ENCODE data around the gene SLC10A1. TPM values are rescaled to one million over a fixed set of nuclear protein-coding genes. Genes with fewer than 3 reads are reported as not detected.

Gene SLC10A1
- total RNA-seq, result not detected

- no peaks in the 10 kb centered on the region for H3K9me3 ChIP-seq
- H3K27ac ChIP-seq, result no peak within 1 kb of the TSS
- H3K27me3 ChIP-seq, result no peaks in the 10 kb centered on the region
- DNase-seq, result no peak
- TF ChIP-seq CTCF (IDR thresholded peaks at IDR 0.05) (no peak), POLR2A (IDR thresholded peaks at IDR 0.05) (no peak)
- H3K4me1 ChIP-seq, result no peaks in the 10 kb centered on the region
- H3K4me3 ChIP-seq, result no peak within 1 kb of the TSS
- intact Hi-C loops (cut with DNase I; ENCODE audit: low total_unique reads), result no loop called here
- H3K36me3 ChIP-seq, result no peaks in the 10 kb centered on the region
Measured at GRCh38 chr14:69796797-69797500, at the start of gene SLC10A1. SLC10A1 (minus strand) TSS chr14:69797241; CDS start chr14:69797155, 86 bp downstream.

GRCh38 chr14:69845787-69846186, 48.7 kb upstream of the SLC10A1 start:
- no peak overlapping the region for H3K4me3 ChIP-seq
- no peaks in the 10 kb centered on the region for H3K4me1 ChIP-seq
- no peaks in the 10 kb centered on the region for H3K27me3 ChIP-seq
- no peaks in the 10 kb centered on the region for H3K36me3 ChIP-seq
- TF ChIP-seq POLR2A (IDR thresholded peaks at IDR 0.05), result no peak
- TF ChIP-seq CTCF (IDR thresholded peaks at IDR 0.05), result no peak
- H3K9me3 ChIP-seq, result no peaks in the 10 kb centered on the region
- H3K27ac ChIP-seq, result no peak overlapping the region
- DNase-seq, result no peak
- intact Hi-C loops (cut with DNase I; ENCODE audit: low total_unique reads), result no loop called here

- Histone ChIP-seq H3K4me3 (no peak overlapping the region), H3K4me1 (no peaks in the 10 kb centered on the region), H3K36me3 (no peaks in the 10 kb centered on the region), H3K9me3 (no peaks in the 10 kb centered on the region), H3K27me3 (no peaks in the 10 kb centered on the region), H3K27ac (no peak overlapping the region)
- TF ChIP-seq CTCF (IDR thresholded peaks at IDR 0.05) (no peak), POLR2A (IDR thresholded peaks at IDR 0.05) (no peak)
- intact Hi-C loops (cut with DNase I; ENCODE audit: low total_unique reads), result no loop called here
- DNase-seq, result no peak
Measured at GRCh38 chr14:69845050-69845581, 48.1 kb upstream of the SLC10A1 start.

GRCh38 chr14:69844171-69844570, 47.1 kb upstream of the SLC10A1 start:
- no peaks in the 10 kb centered on the region for H3K4me1 ChIP-seq
- TF ChIP-seq POLR2A (IDR thresholded peaks at IDR 0.05), result no peak
- TF ChIP-seq CTCF (IDR thresholded peaks at IDR 0.05), result no peak
- no peak overlapping the region for H3K4me3 ChIP-seq
- DNase-seq, result no peak
- H3K9me3 ChIP-seq, result no peaks in the 10 kb centered on the region
- intact Hi-C loops (cut with DNase I; ENCODE audit: low total_unique reads), result no loop called here
- H3K27ac ChIP-seq, result no peak overlapping the region
- no peaks in the 10 kb centered on the region for H3K27me3 ChIP-seq
- H3K36me3 ChIP-seq, result no peaks in the 10 kb centered on the region

GRCh38 chr14:69842686-69843420, 45.8 kb upstream of the SLC10A1 start:
- intact Hi-C loops (cut with DNase I; ENCODE audit: low total_unique reads), result no loop called here
- no peaks in the 10 kb centered on the region for H3K36me3 ChIP-seq
- DNase-seq, result no peak
- H3K4me1 ChIP-seq, result no peaks in the 10 kb centered on the region
- no peak overlapping the region for H3K4me3 ChIP-seq
- H3K27me3 ChIP-seq, result no peaks in the 10 kb centered on the region
- TF ChIP-seq POLR2A (IDR thresholded peaks at IDR 0.05) (no peak), CTCF (IDR thresholded peaks at IDR 0.05) (no peak)
- no peak overlapping the region for H3K27ac ChIP-seq
- H3K9me3 ChIP-seq, result no peaks in the 10 kb centered on the region
